Measurements from ENCODE around the gene KRT36.

Gene KRT36

DNA sequence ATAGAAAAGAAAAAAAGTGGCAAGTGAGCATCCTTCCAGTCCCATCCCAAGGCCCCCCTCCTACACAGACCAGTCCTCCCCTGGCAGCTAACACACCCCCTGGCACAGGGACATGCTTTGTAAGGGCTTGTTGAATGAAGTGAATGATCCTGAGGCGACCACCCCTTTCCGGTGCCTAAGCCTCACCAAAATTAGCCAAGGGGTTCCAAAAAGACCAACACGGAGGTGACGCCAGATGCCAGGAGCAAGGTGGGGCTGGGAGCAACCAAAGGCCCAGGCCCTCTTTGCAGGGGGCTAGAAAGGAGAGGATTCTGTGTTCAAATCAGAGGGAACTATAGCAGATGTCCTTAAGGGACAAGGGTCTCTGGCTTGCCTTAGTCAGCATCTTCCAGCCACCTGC, 14.3 kb downstream of the KRT36 start:
- no peak for DNase-seq

DNA sequence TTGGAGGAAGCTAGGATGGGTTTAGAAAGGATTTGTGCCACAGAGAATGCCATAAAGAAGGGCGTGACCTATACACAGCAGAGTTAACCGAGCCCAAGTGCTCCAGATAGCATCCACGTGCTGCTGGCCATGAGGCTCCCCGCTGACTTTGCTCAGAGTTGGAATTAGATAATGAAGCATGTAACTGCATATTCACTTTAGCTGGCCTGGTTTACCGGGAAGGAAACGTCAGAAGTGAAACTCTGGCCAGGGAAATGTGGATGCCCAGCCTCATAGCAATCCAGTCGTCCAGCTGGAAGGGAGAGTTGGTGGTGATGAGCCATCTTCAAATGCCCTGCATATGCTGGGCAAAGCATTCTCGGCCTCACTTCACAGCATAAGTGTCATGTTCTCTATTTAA, 14.8 kb downstream of the KRT36 start:
- DNase-seq, result no peak

- no peak for DNase-seq
Measured at GRCh38 chr17:41468346-41468745, 21.4 kb downstream of the KRT36 start.

DNA sequence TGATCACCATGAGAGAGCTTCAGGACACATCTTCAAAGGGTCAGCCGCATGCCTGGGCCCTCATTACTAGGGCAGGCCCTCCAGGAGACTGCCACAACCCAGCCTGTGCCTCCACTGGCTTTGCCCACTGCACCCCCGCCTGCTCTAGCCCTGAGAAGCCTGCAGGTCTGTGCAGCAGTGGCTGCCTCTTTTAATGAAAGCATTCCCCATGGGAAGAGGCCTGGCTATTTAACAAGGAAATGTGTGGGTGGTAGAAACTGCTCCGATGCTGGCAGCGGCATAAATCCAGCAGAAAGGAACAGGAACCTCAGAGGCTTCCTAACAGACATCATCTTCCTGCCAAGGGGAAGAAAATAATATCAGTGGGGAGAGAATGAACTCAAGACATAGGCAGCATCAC, 22.1 kb downstream of the KRT36 start:
- DNase-seq, result no peak

DNA sequence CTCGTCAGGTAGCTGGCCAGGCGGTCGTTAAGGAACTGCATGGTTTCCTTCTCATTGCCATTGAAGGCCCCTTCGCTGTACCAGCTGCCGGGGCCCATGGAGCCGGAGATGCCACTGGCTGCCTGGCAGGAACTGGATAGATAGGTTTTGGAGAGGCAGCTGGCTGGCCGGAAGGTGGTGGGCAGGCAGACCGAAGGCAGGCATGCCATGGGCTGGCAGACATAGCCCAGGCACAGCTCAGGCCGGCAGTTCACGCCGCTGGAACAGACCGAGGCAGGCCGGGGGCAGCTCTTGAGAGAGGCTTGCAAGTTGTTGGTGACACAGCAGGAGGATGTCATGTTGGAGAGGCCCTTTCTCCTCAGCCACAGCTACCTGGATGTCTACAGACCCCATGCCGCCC, 22.7 kb downstream of the KRT36 start, which contains the start of gene KRT32:
Gene KRT32, minus strand, starts transcription at position 399 of the 400 bp plus-strand sequence. Its CDS starts 61 bp downstream, at position 338.
- no peak for DNase-seq

DNA sequence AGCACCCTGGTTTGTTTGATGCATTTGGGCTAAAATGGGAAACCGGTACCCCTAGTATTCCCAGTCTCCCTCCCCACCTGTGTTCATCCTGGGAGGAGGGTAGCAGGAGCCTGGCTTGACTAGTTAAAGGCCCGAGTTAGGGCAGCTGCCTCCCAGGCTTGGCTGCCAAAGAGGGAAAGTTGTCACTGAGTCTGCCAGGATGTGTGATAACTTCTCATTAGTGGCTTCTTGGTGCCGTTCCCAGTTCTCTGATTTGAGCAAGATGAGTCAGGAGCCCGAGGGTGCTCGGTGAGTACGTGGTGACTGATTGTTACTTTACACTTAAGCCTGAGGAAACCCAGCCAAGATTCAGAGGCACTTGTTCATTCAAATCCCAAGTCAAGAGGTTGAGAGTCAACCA, 25.0 kb downstream of the KRT36 start:
- DNase-seq, result no peak

GRCh38 chr17:41464173-41464572, 25.5 kb downstream of the KRT36 start:
- DNase-seq, result no peak

GRCh38 chr17:41463746-41464145, 26.0 kb downstream of the KRT36 start:
- DNase-seq, result no peak

DNA sequence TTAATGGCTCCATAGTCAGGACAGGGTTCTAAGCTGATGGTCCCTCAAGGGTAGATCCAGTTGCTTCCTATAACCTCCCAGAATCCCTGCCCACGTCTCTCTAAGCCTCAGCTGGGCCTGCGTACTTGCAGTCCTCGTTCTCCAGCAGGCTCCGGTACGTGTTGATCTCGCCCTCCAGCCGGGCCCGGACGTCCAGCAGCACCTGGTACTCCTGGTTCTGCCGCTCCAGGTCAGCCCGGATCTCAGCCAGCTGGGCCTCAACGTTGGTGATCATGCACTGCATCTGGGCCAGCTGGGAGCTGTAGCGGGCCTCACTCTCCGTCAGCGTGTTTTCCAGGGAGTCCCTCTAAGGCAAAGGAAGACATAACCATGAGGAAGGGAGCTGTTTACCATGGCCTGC, 27.0 kb downstream of the KRT36 start:
- no peak for DNase-seq

DNA sequence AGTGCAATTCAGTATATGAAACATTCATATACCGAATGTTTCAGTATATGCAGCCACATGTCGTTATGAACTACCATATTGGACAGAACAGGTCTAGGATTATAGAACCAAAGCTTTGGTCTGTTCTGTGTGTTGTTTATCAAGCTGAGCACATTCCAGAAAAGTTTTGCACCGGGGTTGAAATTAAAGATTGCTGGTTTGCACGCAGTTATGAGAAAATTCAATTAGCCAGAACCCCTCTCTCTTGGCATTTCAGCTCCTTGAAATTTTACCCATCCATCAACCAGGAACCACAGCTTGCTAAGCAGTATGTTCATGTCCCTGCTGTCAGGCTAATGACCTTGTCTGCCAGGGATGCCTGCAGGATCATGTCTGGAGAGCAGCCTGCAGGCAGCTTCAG, 32.0 kb downstream of the KRT36 start:
- DNase-seq, result no peak

DNA sequence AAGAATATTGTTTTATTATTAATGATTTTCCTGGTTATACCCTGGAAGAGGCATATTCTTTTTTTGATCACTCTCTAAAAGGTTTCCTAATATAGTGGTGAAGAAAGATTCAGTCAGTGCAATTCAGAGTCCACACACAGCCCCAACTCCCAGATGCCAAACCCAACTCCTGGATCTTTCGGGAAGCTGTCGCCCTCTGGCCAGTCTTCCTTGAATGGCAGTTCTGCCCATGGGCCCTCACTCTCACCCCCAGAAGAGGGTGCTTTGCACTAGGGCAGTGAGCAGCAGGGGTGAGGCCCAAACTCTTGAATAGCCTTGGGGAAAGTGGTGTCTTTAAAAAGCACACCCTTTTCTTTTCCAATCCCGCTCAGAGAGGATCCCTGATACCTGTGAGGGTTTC, 33.5 kb downstream of the KRT36 start:
- no peak for DNase-seq

DNA sequence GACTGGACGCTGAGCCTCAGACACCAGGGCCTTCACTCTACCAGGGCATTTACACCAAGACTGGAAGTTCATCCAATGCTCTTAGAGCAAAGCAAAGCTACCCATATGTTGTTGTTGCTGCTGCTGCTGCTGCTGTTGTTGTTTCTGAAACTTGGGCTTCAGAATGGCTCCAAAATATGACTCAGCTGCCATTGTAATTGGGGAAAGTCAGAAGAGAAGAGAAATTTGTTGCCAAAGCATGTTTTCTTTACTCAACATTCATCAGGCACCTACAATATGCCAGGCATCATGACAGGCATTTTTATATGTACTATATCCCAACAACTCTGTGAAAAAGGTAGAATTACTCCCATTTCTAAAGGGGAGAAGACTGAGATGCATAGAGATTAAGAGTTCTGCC, 34.5 kb downstream of the KRT36 start:
- no peak for DNase-seq

GRCh38 chr17:41453066-41453465, 36.6 kb downstream of the KRT36 start:
- DNase-seq, result no peak

DNA sequence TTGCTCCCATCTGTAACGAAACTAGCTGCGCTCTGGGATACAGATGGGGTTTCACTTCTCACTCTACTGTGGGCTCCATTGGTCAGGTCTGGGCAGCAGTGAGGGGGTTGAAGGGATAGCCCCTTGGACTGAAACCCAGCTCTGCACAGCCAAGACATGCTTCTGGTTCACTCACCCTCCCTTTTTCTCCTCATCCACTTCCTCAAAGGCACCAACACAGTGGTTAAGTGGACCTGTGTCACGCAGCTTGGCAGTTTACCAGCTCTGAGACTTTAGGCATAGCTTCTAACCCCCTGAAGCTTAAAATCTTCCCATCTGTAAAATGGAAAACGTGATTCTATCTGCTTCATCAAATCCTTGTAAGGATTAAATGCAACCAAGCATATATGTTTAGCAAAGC, 37.4 kb downstream of the KRT36 start:
- no peak for DNase-seq

DNA sequence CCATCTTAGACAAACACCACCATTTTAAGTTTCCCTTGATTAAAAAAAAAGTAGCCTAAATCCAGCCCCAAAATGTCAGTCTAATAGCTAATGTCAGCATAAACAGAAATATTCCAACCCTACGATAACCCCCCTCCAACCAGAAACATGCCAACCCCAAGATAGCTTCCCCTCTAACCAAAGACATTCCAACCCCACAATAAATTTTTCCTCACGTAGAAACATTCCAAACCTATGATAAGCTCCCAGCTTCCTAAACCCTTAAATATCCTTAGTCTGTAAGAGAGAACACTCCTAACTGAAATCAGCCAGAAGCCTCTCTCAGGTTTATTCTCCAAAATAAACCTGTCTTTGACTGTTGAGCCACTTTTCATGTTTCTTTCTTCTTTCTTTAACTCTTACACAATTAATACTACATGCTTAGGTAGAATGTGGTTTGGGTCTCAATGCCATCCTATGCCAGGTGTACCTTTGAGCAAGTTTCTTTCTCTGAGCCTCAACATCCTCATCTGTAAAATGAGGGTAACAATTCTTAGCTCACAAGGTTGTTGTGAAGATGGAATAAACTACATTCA, 38.5 kb downstream of the KRT36 start:
- no peak for DNase-seq

GRCh38 chr17:41449008-41449407, 40.7 kb downstream of the KRT36 start:
- DNase-seq, result no peak

DNA sequence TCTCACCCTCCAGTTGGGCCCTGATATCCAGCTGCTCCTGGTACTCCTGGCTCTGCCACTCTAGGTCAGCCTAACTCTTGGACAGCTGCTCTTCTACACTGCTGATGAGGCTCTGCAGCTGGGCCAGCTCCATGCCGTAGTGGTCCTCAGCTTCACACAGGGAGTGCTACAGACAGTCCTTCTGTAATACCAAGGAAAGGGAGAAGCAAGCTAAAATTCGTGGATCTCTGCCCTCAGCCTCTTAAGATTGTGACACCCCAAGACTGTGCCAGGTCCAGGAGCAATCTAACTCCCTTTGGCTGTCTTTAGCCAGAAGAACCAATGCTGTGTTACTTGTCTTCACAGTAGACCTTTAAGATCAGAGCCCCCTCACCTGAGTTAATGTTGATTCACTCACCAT, 41.2 kb downstream of the KRT36 start:
- no peak for DNase-seq

GRCh38 chr17:41446806-41447205, 42.9 kb downstream of the KRT36 start:
- no peak for DNase-seq

GRCh38 chr17:41444640-41445039, 45.1 kb downstream of the KRT36 start:
- DNase-seq, result no peak

DNA sequence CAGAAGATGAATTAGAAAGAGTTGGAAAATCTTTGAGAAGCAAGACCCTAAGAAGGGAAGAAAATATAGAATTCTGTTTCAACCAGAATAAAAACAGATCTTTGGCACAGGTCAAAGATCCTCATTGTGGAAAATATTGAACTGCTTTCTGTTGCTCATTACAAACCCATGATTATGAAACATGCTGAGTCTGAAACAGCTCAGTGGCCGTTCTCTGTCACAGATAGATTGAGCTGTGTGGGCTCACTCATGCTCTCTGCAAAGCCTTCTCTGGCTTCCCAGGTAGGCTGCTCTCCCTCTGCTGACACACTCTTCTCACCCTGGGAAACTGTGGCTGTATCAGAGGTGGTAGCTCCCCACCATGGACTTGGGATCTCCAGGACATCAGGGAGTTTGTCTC, 45.5 kb downstream of the KRT36 start:
- no peak for DNase-seq

DNA sequence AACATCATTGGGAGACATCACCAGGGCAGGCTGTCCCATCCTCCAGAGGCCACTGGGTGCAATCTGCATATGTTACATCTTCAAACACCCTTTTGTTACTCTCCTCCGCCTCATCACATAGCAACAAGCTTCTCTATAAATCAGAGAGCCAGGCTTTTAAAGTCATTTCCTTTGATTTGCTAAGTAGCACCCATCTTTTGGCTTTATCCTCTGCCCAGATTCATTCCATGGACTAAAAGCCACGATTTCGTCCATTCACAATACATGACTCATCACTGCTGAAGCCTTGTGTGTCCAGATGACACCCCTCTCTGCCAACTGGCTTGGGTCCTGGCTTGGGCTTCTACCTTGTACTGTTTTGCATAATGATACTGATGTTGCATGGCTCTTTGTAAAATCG, 47.0 kb downstream of the KRT36 start:
- DNase-seq, result no peak

- no peak for DNase-seq
Measured at GRCh38 chr17:41440531-41441033, 49.1 kb downstream of the KRT36 start, which contains the start of gene KRT38. KRT38 (minus strand) TSS chr17:41440983; CDS start chr17:41440921, 62 bp downstream.

DNA sequence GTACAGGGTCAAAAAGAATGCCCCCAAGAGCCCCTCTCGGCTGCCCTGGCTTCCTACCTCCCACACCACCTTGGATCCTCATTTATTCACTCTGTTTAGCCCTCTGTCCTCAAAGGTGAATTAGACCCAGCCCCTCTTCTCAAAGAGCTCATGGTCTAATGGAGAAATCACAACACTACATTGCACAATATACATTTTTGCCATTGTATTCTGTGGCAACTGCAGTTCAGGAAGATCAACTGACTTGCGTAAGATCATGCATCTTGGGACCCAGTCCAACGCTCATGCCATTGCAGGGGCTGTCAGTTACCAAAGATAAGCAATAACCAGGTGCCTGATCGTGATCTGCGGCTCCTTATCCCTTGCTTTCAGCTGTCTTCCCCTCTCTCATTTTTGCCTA, 50.3 kb downstream of the KRT36 start:
- no peak for DNase-seq

GRCh38 chr17:41437769-41438168, 51.9 kb downstream of the KRT36 start:
- DNase-seq, result no peak

DNA sequence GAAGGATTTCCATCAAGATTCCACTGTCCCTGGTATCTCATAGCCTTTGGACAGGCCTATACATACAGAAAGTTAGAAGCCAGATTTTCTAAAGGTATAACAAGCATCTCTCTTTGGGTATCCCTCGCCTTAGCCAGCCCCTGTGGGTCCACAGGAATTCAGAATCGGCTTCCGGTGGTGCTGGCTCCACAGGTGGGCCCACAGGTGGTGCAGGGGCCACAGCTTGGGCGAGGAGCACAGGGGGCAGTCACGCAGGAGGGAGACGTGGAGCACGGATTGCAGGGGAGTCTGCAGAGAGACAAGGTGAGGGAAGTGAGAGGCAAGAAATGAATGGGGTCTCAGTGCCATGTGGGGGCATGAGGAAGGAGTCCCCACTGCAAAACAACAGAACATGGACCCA, 52.5 kb downstream of the KRT36 start:
- no peak for DNase-seq

Measured in DMS153 (cell line).